ENCODE measurements around the gene DAZAP1.
A peak's percentile ranks its signal among the peaks of the same experiment; 100 is the strongest.
"Not testable (repeated sequence)": the region's sequence is repeated elsewhere in the genome, so short reads cannot be mapped to it uniquely, and the experiment has no call there.

The DAZAP1 gene

DNA sequence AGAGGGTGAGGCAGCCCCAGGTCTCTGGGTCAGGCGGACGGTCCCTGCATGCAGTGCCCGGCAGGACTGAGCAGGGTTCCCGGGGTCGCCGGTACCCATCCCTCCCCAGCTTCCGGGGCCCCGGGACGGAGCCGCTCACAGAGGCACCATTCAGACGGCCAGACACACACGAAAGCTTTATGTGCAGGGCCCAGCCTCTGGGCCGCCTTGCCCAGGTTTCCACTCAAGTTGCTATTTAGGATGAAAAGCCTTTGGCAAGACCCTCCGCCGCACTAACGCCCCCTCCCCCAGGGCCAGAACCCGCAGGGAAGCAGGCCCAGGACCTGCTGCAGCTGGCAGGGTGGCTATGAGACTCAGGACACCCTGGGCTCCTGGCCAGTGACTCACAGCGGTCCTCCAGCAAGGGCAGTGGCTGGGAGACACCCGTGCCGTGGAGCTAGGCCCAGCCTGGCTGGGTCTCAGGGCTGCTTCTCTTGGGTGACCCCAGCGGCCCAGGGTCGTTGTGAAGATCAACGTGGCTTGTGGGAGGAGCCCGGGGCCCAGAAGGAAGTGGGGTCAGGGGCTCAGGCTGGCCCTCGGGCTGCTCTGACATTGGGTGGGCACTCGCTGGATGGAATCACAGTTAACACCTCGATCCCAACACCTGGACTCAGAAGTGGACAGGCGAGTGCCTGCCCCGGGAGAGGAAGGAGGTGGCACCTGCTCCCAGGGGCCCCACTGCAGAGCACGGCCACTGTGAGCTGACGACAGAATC lies 66.8 kb downstream of the DAZAP1 start:
- DNase-seq (ENCODE audit: low spot score): no peak

DNA sequence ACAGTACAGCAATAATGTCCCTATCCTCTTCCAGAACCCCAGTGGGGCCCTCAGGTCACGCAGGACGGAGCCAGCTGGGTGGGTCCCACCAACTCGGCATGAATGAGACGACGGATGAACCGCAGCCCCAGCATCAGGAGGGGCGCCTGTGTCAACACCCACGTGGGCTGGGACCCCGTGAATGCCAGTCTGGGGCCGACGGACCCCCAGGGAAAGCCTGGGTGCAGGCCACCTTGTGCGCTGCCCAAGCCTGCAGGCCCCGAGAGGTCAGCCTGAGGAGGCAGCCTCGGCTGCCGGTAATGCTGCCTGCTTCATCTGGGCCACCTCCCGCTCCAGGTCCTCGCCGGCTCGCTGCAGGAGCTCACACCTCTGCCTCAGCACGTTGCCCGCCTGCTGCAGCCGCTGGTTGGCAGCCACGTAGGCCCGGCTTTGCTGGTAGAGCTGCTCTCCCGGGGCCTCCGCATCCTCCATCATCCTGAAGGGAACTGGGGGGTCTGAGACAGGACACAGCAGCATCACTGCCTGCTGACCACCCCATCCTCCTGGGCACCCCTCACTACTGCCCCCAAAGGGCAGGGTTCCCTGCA lies 67.5 kb downstream of the DAZAP1 start:
- DNase-seq (ENCODE audit: low spot score): no peak

DNA sequence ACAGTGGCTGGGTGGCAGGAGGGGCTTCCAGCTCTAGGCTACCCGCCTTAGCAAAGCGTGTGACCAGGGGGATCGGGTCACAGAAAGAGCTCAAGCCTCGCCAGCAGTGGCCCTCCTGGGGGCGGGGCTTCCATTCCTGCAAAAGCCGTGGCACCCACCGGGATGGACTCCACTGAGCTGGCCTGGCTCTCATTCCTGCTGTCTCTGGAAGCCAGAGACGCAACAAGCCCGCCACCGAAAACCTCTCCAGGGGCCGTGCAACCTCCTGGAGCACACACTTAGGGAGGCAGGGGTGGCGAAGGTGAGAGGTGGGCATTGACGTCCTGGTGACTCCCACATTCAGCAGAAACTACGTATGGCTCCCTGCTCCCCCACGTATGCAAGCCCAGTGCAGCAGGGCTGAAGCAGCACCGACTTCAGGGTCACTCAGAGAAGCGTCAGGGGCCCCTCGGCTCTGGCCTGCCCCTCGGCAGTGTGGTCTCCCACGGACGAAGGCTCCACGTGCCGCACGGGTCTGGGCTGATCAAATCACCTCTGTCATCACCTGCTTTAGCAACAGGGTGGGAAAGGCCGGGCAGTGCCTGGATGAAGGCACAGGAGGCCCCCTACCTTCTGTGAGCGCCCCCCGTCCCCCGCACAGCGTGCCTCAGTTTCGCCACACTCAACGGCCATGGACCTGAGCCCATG lies 68.5 kb downstream of the DAZAP1 start:
- no peak for DNase-seq (ENCODE audit: low spot score)

DNA sequence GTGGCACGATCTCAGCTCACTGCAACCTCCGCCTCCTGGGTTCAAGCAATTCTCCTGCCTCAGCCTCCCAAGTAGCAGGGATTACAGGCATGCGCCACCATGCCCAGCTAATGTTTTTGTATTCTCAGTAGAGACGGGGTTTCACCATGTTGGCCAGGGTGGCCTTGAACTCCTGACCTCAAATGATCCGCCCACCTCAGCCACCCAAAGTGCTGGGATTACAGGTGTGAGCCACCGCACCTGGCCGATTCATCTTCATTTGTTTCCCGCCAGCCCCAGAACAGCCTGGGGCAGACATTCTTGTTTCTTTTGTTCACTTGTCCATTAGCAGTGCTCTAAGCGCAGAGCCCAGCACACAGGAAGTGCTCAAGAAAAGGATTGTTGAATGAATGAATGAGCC lies 69.7 kb downstream of the DAZAP1 start:
- not testable (repeated sequence) for DNase-seq (ENCODE audit: low spot score)

DNA sequence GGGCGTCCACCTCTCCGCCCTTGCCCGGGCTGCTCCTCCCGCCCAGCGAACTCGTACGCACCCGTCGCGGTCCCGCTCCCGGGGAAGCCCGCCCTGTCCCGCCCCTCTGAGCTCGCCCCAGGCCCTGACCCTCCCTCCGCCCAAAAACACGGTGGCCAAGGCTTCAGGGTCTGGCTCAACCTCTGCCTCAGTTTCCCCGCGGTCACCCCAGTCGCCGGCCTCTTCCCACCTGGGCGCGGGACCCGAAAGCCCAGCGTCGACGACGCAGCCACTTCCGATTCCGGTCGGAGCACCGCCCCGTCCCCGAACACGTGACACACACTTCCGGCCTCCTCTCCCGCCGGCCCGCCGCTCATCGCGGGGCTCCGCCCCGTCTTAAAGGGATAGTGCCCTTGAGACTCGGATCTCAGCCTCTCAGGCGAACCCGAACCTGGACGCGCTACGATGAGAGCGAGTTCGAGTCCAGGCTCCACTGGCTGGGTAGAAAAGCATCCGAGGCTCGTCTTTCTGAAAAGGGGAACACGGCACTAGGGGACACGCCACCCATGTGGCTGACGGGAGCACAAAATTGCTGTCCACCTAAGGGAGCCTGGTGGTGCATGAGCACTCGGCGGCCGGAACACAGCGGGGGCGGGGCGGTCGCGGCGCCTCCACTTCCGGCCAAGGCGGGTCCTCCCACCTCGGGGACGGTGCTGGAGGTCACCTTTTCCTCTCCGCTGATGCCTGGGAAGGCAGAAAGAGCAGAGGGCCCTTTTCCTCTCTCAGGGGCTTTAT lies 71.7 kb downstream of the DAZAP1 start, which contains the start of gene C19orf25:
Gene C19orf25 (minus strand): TSS at position 282 of the 774 bp plus-strand sequence. CDS start 312 bp downstream, outside the sequence.
- peak; percentile 85 for DNase-seq (ENCODE audit: low spot score)

DNA sequence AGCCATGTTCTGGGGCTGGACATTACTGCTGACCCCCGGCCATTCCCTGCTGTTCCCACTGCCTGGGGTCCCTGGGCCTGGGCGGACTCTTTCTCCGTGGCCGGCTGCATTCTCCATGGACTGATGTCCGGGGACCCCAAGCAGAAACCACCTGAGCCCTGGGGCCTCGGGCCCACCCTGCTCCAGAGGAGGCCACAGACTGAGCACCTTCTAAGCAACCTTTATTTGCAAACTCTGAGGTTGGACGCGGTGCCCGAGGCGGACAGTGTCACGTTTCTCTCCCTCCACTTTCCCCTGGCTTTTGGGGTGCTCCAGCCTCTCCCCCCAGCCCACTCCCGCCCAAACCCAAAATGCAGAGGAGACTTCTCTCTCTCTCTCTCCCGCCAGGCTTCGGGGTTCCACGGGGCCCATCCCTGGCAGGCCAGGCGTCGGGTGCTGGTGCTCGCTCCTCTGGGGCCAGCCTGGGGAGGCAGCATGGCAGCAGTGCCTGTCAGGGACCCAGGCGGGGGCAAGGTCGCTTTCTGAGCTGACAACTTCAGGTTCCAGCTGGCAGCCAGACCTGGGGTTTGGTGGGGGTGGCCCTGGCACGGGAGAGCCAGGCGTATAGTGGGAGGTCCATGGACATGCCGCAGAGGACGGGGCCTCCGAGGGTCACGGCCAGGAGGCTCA lies 74.0 kb downstream of the DAZAP1 start:
- no peak for DNase-seq (ENCODE audit: low spot score)

DNA sequence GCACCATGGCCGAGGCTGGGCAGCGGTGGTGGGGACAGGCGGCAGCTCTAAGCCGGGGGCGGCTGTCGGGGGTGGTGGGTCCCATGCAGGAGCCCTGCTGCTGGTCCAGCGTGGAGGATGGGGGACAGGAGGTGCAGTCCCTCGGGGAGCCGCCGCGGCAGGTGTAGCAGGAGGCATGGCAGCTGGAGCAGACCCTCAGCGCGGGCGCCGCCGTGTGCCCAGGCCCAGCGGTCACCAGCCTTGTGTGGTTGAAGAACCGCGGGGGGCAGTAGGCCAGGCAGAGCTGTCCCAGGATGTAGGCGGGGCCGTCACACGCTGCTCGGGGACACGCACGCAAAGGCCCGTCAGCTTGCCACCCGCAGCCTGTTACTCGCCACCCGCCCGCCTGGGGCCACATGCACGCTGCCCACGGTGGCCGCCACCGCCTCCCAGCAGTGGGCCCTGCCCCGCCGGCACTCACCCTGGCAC lies 74.5 kb downstream of the DAZAP1 start:
- no peak for DNase-seq (ENCODE audit: low spot score)

DNA sequence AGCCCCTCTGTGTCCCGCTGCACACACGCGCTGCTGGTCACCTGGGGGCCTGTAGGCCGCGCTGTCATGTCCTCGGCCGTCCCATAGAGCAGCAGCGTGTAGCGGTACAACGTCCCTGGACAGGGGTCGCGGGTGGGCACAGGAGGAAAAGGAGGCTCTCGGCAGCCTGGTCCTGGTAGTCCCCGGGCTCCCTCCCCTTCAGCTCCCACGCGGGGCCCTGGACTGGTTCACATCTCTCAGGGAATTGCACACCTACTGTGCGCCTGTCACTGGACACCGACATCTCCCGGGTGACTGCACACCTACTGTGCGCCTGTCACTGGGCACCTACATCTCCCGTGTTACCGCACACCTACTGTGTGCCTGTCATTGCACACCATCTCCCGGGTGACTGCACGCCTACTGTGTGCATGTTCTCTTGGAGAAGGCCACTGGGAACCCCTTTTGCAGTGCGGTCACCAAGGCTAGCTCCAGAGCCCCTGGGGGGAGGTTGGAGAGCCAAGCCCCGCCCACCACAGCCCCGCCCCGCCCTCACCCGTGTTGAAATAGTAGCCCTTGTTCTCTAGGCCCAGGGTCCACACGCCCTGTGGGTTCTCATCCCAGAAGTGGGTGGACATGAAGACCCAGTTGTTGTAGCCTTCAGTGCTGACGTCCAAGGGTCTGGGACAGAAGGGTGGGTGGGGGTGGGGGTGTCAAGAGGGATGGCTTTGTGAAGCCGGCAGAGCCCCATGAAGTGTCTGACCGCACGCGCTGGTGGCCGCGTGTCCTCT lies 75.2 kb downstream of the DAZAP1 start:
- no peak for DNase-seq (ENCODE audit: low spot score)

DNA sequence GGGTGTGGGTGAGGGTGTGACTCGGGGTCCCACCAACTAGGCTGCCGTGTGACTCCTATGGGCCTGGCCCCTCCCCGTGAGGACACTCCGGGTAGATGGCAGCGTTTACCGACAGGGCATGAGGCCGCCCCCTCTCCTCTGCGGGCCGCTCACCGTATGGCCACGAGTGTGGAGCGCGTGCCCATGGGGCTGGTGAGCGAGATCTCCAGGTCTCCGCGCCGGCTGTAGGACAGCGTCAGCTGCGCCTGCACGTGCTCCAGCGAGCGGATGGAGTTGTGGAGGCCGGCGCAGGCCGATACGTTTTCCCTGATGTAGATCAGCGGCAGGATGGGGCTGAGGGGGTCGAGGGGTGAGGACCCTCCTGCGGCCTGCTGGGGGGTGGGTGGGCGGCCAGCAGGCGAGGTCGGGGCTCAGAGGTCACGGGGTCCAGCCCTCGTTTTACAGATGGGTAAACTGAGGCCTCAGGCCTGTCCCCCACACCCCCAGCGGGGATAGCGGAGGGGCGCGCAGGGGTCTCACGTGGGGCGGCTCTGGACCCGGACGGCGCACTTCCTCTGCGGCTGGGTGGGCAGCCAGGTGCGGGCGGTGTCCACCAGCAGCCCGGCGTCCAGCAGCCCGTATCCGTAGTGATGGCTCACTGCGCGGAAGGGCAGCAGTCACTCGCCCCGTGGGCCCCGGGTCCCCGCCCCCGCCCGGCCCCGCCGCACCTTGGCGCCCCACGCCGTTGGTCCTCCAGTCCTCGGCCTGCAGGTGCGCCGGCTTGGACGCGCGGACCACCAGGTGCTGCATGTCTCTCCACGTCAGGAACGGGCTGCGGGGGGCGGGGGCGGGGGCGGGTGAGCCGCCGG lies 76.0 kb downstream of the DAZAP1 start:
- no peak for DNase-seq (ENCODE audit: low spot score)

DNA sequence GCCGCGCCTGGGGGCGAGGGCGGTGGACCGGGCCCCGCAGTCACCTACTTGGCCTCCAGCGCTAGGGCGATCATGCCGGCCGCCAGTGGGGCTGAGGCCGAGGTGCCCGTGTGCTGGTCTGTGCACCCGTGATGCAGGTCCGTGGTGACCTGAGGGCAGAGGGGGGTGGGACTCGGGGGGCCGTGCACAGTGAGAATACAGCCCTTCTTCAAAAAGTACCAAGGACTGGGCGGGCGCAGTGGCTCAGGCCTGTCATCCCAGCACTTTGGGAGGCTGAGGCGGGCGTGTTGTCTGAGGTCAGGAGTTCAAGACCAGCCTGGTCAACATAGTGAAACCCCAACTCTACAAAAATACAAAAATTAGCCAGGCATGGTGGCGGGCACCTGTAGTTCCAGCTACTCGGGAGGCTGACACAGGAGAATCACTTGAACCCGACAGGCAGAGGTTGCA lies 76.6 kb downstream of the DAZAP1 start:
- no peak for DNase-seq (ENCODE audit: low spot score)
